HG02588 (cell line): ENCODE data around the gene FAM131C.
A peak's percentile ranks its signal among the peaks of the same experiment; 100 is the strongest.
"Not testable (repeated sequence)": the region's sequence is repeated elsewhere in the genome, so short reads cannot be mapped to it uniquely, and the experiment has no call there.

Experiments used
- ATAC-seq: cut with Tn5 transposase; IDR thresholded peaks from one replicate; pipeline ENCODE4 v1.9.1; 2021; ENCODE audit warnings: mild to moderate bottlenecking, moderate library complexity; ENCODE audit not compliant: unreplicated experiment

FAM131C gene

DNA sequence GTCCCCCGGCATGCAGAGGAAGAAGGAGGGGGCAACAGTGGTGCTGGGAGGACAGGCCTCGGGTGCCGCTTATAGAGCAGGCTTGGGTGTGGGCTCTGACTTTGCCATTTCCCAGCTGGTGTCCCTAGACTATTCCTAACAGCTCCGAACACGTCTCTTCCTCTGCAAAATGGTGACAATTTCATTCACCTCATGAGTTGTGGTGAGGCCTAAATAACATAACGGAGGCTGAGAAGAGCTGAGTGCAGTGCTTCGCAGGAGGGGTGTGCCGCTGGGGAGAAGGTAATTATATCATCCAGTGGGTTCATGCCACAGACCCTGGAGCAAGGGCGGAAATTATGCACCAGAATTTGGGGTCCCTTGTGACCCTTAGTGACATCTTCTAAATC, 10.8 kb downstream of the FAM131C start:
- ATAC-seq, result not testable (repeated sequence)

DNA sequence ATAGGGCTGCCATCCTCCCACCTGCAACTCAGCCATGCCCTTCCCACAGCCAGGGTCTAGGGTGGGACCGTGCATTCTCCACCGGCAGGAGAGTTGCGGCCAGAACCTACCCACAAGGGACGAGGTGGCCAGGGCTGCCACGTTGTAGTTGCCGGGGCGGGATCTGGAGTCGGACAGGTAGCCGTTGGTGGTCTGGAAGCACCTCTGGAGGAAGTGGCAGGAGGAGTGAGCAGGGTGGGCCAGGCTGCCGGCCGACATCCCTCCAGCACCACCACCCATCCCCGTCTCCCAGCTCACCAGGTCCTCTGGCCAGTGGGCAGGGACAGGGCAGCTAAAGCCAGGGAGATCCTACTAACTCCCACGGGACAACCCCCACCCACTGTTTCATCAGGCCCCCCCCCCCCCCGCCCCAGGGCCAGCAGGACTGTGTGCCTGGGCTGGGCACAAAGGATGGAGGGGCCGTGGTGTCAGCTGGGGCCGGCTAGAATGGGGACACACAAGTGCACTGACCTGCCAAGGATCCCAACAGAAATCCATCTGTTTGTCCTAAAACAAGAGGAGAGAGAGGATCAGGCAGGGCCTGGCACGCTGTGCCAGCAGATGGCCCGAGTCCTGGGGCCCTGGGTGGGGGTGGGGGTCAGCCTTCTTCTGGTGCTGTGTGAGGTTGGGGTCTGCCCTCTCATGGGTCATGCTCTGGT, 11.3 kb downstream of the FAM131C start:
- ATAC-seq, result not testable (repeated sequence)

DNA sequence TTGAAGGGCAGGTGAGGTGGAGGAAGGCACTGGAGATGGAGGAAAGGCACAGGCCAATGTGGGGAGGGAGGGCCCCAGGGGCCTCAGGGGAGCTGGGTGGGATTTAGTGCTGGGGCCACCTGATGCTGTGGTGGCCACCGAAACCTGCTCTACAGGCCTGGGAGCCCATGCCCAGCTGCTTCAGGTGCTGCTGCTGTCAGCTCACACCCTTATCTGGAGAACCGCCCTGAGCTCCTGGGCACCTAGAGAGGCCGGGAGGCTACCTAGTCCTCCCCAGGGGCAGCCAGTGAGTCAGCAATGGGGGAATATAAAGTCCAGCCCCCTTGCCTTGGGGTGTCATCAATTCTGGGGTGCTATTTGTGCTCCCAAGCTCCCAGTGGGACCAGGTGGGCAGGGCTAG, 12.2 kb downstream of the FAM131C start:
- ATAC-seq, result no peak

DNA sequence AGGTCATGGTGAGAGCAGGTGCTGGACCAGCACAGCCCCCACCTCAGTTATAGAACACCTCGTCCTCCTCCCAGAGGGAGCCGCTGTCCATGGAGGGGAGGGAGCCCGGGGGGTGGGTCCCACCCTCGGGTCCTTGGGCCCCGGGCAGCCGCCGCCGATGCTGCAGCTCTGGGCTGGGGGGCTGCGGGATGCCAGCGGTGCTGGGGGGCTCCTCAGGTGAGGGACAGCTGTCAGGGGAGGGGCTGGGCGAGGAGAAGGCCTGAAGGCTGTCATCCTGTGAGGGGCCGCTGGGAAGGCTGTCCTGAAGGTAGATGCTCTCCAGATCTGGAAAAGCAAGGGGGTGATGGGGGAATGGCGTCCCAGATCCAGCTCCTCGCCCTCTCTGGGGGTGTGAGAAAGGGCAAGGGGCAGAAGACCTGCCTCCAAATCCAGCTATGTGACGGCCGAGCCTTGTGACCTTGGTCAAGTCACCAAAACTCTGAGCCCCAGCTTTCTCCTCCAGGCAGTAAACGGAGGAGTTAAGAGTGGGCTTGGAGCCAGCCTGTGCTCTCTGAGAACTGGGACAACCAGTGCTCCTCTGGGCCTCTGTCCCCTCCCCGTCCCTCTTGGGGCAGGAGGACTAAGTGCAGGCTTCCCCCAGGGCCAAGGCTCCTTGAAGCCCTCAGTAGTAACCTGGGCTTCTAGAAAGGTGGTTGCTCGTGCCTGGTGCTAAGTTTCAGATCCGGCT, 14.9 kb downstream of the FAM131C start:
- ATAC-seq, result not testable (repeated sequence)

GRCh38 chr1:16057314-16057915, 16.0 kb downstream of the FAM131C start:
- ATAC-seq, result not testable (repeated sequence)

- ATAC-seq, result not testable (repeated sequence)
Observed at GRCh38 chr1:16056521-16056912, 16.9 kb downstream of the FAM131C start.

DNA sequence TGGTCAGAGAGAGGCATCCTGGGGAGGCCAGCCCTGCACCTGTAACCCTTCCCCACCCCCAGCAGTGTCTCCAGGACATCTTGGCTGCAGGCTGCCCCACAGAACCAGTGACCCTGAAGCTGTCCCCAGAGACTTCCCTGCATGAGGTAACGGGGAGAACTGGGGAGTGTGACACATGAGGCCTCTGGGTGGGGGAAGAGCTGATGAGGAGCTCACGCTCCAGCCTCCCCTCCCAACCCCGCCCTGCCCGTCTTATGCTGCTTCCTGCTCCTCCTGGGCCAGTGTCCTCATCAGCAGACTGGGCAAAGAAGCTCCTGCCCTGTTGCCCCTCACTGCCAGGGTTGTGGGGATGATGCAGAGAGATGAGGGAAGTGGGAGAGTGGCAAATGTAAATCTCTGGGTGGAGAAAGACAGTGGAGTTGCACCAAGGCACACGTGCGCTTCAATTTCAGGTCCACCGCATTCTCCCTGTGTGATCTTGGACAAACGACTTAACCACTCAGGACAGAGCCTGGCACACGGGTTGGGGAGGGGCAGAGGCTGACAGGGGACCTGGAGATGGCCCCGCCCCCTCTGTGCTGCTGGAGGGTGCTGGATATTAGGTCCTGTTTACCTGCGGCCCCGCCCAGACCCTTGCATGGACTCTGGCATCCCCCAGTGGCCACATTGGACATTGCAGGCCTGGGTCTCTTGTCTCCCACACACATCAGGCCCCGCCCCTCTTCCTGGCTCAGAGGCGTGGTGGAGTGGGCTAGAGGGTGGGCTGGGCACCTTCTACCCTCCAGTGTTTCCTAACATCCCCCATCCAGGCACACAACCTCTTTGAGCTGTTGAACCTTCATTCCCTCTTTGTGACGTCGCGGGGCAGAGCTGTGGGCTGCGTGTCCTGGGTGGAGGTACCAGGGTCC, 17.6 kb downstream of the FAM131C start:
- peak; percentile 45 for ATAC-seq

DNA sequence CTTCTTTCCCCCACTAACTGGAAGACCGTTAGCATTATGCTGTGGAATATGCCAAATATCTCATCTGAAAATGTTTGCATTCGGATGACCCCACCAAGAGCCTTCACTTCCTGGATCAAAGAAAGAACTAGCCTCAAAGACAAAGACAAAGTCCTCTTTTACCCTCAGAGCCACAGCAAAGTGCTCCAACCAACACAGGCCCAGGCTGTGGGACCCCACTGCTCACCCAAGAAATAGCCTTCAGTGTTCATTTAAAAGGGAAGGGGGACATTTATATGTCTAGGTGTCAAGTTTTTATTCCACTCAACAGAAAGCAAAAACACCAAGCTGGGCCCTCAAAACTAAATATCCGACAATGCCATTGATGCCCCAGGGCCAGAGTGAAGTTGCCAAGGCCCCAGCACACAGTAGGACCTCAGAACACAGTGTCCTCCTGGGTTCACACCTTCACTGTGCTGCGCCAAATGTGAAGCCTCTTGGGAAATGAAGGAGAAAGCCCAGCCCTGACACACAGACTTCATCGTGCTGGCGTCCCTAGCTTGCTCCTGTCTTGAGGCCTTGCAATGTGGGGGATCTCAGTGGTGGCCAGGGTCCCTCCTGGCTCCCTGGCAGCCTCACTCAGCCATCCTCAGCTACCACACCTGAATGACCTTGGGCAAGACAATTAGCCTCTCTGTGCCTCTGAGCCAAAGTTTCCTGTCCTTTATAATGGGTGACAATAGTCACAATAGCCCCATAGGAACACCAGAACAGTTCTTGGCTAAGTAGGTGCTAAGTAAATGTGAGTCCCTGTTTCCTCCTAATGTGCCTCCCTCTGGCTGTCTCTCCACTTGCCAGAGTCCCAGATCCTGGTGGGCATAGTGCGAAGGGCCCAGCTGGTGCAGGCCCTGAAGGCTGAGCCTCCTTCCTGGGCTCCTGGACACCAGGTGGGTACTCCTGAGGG, 18.6 kb downstream of the FAM131C start:
- no peak for ATAC-seq

DNA sequence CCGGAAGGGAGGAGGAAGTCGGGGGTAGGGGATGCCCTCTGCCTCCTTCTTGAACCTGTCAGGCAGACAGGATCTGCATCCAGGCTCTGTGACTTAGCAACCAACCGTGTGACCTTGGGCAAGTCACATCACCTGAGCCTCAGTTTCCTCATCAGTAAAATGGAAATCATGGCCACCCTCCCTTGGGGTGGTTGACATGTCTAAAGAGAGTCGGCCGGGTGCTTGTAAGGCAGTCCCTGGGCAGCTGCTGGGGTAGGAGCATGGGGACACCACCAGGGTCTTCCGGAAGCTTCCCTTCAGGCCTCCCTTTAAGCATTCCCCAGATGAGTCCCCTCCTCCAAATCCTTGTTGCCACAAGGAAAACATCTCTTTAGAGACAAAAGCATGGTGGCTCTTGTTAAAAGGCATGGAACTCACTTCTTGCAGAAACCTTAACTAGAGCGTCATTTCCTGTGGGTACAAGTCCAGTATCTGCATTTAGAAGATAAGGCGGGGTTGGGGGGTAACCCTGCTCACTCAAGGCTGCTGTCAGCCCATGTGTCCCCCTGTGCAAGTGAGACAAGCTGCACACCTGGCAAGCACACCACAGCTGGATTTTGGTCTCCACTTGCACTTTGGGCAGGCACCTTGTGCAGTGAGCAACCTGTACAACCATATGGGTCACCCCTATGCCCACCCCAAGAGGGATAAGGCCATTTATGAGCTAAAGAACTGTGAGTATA, 19.5 kb downstream of the FAM131C start:
- no peak for ATAC-seq

DNA sequence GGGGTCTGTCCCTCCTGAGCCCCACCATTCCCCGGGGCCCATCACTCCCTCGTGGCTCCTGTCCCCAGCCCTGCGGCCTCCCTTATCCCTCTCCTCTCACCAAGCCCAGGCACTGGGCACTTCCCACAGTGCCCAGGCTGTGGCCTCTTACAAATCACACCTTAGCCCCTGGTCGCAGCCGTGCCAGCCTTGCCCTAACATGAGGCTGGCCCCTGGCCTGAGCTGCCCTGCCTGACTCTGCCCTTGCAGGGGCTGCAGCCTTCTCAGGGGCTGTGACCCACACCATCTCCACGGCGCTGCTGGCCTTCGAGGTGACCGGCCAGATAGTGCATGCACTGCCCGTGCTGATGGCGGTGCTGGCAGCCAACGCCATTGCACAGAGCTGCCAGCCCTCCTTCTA, 21.5 kb downstream of the FAM131C start:
- ATAC-seq, result not testable (repeated sequence)

DNA sequence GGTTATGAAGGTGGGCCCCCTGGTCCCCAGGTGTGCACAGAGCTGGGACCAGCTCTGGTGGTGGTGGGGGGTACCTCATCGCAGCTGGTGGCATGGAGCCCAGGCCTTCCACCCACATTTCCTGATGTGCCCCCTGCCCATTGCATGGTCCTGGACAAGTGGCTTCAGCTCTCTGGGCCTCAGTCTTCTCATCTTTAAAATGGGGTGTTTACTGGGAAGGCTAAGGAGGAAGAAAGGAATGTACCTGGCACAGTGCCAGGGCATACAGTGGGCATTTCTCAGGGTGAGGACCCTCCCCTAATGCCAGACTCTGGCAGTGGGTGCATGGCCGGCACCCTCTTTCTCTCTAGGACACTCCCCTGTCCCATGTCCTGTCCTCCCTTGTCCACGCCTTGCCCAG, 22.4 kb downstream of the FAM131C start:
- no peak for ATAC-seq

DNA sequence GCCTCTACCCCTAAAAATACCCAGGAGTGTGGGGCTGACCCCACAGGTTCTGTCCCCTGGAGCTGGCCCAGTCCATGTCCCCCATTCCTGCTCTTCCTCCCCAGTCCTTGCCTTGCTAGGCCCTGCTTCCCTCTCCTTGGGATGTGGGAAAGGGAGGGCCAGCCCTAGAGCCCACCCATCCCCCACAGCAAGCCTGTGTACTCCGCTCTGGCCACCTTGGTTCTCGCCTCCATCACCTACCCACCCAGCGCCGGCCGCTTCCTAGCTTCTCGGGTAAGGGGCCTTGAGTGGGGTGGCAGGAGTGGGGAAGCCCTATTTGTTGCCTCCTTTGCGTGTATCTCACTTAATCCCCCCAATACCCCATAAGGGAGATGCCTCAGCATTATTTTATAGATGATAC, 23.1 kb downstream of the FAM131C start:
- no peak for ATAC-seq

DNA sequence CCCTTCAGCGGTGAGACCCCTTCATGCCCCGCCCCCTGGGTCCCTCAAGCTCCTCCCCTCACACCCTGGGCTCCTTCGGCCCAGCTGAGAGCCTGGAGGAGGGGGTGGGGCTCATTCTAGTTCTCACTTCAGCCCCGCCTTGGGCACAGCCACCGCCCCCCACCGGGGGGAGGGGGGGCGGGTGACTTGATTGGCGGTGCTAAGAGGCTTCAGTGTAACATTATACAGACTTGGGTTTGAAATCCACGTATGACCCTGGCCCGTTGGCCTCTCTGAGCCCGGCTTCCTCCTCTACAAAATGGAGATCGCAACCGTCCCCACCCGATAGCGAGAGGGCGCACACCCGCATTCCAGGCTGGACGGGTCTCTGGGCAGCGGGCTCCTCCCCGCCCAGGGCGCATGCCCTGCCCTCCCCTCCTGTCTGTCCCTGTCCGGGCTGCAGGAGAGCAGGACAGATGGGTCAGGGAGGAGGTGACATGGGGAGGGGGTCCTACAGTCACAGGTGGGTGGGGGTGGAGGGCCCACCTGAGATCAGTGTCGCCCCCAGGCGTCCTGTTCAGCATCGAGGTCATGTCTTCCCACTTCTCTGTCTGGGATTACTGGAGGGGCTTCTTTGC, 24.8 kb downstream of the FAM131C start:
- no peak for ATAC-seq

GRCh38 chr1:16047791-16048475, 25.5 kb downstream of the FAM131C start:
- ATAC-seq, result no peak

DNA sequence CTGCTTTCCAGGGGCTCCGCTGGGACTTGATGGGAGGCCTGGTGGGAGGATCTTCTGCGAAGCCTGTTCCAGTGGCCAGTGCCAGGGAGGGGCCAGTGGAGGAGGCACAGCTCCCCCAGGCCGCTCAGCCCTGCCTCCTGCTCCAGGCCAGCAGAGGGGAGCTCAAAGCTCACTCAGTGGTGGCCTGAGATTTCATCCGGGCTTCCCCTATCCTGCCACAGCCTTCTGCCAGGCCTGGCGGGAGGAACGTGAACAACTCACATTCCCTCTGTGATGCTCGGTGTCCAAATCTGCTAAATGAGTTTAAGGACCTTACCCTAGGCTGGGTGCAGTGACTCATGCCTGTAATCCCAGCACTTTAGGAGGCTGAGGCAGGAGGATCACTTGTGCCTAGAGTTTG, 26.6 kb downstream of the FAM131C start:
- ATAC-seq, result no peak

DNA sequence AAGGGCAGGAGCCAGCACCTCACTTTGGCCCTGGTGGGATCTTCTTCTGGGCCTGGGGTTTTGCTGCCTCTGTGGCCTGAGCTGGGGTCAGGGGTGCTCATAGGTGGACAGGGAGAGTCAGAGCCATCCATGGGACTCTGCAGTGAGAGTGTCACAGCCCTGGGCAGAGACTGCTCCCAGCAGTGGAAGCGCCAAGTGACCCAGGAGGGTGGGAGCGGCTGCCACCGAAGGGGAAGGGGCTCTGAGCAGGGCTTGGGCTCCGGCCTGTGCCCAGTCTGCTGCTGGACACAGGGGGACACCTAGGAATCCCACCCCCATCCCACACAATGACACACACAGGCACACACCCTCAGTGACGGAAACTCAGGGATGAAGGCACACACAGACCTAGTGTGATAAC, 29.5 kb downstream of the FAM131C start:
- no peak for ATAC-seq

DNA sequence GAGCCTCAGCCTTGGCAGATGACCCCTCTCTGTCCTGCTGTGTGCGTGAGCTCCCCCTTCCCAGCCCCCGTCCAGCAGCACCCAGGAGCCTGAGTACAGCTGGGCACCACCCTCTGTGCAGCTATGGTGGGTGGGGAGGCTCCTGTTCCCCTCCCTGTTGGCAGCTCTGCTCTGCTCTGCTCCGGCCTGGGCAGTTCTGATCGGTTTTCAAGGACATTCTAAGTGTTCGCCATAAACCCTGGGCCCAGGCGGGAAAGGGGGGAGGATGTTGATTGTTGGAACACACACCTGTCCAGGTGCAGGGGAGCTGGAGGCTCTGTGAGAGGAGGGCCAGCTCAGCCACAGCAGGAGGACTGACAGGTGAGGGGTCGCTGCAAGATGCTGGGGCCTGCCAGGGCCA, 29.9 kb downstream of the FAM131C start, which contains the start of gene CLCNKB:
Gene CLCNKB, plus strand, starts transcription at position 262 of the 400 bp plus-strand sequence. CDS start 711 bp downstream, outside the sequence.
- no peak for ATAC-seq

DNA sequence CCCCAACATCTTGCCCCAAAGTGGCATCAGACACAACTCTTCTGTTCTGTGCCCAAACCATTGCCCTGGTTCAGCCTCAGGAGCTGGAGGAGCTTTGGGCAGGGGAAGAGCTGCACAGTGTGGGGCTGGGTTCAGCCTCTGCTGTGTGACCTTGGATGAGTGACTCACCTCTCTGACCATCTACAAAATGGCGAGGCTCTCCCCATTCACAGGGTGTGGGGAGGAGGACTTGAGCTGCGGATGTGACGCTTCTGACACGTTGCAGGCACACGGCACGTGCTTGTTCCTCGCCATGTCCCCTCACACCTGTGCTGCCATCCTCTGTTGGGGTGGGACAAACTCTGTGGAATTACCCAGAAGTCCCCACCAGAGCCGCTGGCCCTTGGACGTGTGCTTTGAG, 30.8 kb downstream of the FAM131C start:
- ATAC-seq, result not testable (repeated sequence)
